CD4-positive, alpha-beta T cell treated with Interleukin-6 at 100 ng/mL for 8 hours (primary cell): ENCODE measurements around the gene ENPP7.

Experiments used
- DNase-seq: peaks from one replicate; pipeline ENCODE4 v3.0.0-alpha.2; 2020; ENCODE audit warnings: mixed read lengths, low spot score

Gene ENPP7, protein sequence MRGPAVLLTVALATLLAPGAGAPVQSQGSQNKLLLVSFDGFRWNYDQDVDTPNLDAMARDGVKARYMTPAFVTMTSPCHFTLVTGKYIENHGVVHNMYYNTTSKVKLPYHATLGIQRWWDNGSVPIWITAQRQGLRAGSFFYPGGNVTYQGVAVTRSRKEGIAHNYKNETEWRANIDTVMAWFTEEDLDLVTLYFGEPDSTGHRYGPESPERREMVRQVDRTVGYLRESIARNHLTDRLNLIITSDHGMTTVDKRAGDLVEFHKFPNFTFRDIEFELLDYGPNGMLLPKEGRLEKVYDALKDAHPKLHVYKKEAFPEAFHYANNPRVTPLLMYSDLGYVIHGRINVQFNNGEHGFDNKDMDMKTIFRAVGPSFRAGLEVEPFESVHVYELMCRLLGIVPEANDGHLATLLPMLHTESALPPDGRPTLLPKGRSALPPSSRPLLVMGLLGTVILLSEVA

DNA sequence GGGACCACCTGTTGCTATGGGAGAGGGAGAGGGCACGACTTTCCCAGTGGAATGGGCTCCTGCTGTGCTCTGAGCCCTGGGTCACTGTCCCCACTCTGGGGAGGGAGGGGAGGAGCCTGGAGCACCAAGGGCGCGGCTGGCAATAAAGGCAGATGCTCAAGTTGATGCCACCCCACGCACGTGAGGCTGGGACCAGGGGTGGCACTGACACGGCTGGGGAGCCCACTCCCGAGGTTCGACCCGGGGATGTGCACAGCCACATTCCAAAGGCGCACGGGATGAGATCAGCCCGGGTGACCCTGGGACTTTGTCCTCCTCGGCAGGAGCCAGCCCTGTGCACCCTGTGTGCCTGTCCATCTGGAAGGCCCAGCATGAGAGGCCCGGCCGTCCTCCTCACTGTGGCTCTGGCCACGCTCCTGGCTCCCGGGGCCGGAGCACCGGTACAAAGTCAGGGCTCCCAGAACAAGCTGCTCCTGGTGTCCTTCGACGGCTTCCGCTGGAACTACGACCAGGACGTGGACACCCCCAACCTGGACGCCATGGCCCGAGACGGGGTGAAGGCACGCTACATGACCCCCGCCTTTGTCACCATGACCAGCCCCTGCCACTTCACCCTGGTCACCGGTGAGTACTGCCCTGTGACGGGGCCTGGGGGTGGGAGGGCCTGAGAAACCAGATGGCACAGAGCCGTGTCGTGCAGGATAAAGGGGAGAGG, at the start of gene ENPP7:
Gene ENPP7 (plus strand): TSS at position 175 of the 715 bp plus-strand sequence. CDS start 197 bp downstream, at position 372.
- no peak for DNase-seq

- no peak for DNase-seq
Measured at GRCh38 chr17:79681101-79681621, 49.6 kb upstream of the ENPP7 start.

DNA sequence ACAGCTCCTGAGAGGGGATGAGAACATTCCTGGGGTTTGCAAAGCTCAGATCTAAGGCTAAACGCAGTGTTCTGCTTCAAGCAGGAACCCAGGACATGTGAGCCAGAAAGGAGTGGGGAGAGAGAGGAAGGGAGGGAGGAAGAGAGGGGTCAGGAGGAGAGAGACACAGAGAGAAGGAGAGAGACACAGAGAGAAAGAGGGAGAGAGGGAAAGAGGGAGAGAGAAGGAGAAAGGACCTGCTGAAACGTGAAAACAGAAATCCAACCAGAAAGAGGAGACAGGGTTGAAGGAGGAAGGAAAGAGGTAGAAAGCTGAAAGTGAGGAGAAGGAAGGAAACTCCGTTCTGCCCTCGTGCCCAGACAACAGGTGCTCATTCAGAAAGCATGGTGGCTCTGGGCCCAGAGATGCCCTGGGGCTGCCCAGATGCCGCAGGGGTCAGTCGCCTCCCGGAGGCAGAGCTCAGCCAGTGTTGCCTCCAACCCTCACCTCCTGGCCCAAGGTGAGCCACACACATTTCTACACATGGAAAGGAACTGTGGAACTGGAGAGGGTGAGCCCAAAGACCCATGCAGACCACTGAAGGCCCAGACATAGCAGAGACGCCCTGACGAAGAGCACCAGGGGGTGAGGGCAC, 49.0 kb upstream of the ENPP7 start:
- DNase-seq = no peak

GRCh38 chr17:79683365-79683764, 47.4 kb upstream of the ENPP7 start:
- DNase-seq = no peak

- no peak for DNase-seq
Measured at GRCh38 chr17:79684132-79684985, 46.4 kb upstream of the ENPP7 start.

GRCh38 chr17:79685121-79685520, 45.6 kb upstream of the ENPP7 start:
- DNase-seq = no peak

DNA sequence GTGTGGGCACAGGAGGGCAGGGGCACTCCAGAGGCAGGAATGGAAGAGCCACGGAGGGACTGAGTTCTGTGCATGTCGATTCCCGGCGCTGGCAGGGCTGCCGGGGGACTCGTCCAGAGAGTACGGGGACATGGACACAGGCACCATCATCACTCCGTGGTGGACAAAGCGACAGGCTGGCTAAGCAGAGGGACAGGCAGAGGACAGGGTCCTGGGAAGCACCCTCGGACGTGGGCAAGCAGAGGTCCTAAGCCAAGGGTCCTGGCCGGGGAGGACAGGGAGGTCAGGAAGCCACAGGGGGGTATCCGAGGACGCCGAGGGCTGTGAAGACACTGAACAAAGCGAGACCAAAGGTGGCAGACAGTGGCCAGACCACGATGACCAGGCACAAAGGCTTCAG, 44.3 kb upstream of the ENPP7 start:
- DNase-seq = no peak

DNA sequence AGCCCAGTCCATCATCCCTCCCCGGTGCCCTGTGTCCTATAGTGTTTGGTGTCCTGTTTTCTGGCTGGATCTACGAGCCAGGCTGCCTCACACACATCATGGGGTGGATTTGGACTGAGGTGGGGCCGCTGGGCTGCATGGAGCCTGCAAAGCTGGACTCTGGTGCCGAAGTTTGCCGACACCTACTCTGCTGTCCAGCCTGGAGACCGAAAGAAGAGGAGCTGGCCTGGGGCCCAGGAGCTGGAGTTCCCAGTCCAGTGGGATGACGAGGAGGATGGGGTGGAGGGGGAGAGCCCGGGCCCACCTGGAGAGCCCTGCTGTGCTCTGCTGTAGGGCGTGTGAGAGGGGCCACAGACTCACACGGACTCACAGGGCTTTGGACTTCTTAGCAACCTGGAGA, 40.3 kb upstream of the ENPP7 start:
- DNase-seq = no peak

DNA sequence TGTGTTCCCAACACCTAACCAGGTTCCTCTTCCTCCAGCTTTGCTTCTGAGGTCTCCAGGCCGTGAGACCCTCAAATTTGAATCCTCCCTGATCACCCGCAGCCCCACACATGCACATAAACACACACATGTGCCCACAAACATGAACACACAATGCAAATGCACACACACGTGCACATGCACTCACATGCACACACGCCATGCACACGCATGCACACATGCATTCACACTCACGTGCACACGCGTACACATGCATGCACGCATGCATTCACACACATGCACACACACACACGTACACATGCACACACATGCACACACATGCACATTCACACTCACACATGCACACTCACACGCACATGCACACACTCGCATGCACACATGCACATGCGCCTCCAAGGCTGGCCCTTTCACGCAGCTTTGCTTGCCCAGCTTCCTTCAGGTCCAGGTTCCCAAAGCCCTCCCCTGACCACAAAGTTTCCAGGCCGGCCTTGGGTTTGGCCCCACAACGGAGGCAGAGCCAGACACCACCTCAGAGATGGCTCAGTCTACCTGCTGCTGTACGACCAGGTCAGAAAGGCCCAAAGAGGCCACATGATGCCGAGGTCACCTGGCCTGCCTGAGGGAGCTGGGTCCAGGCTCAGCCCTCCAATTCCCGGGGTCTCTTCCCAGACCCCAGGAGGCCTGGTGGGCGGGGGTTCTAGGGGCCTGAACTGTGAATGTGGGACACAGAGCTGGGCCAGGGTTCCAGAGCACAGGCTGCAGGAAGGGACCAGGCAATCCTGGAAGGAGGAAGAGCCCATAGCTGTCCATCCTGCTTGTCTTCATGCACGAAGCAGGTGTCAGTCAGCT, 39.5 kb upstream of the ENPP7 start:
- no peak for DNase-seq

DNA sequence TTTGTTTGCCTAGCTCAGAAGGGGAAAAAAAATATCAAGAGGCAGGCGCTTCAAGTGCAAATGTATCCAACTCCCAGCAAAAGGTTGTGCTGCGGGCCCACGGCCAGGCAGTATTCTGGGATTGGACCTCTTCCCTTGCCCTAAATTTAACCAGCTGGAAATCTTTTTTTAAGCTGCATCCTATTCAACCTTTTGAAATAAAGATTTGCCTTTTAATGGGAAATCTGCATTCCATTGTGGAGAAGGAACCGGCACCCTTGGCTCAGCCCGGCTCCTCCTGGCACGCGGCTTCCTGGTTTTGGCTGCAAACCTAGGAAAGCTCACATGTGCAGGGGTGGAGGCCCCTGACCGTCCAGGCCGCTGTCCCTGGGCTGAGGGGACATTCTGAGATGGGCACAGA, 38.8 kb upstream of the ENPP7 start:
- DNase-seq = no peak

DNA sequence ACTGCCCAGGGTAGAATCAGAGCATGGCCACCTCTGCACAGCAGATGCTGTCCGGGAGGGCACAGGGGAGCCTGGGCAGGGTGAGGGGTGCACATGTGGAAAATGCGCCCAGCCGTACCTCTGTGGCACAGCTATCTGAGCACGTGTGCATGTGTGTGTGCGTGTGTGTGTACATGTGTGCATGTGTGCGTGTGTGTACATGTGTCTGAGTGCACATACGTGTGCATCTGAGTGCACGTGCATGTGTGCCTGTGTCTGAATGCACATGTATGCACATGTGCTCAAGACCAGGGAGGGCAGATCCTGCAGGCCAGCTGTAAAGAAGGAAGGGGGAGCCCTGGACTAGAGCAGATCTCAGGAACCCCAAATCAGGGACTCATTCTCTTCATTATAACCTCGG, 37.3 kb upstream of the ENPP7 start:
- DNase-seq = no peak

GRCh38 chr17:79695293-79695790, 35.4 kb upstream of the ENPP7 start:
- no peak for DNase-seq

GRCh38 chr17:79695797-79696609, 34.7 kb upstream of the ENPP7 start:
- no peak for DNase-seq

GRCh38 chr17:79696610-79696982, 34.1 kb upstream of the ENPP7 start:
- no peak for DNase-seq

GRCh38 chr17:79698146-79698846, 32.4 kb upstream of the ENPP7 start:
- DNase-seq = no peak

DNA sequence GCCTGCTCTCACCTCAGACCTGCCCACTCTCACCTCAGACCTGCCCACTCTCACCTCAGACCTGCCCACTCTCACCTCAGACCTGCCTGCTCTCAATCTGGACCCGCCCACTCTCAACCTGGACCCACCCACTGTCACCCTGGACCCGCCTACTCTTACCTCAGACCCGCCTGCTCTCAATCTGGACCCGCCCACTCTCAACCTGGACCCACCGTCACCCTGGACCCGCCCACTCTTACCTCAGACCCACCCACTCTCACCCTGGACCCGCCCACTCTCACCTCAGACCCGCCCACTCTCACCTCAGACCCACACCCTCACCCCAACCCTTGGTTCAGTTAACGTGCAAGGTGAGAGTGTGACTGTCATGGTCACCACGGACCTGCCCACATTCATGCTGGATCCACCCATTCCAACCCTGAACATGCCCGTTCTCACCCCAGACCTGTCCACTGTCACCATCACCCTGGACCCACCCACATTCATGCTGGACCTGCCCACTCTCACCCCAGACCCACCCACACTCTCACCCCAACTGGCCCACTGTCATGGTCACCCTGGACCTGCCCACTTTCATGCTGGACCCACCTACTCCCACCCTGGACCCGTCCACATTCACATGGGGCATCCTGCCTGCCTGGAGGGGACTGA, 31.2 kb upstream of the ENPP7 start:
- DNase-seq = no peak

DNA sequence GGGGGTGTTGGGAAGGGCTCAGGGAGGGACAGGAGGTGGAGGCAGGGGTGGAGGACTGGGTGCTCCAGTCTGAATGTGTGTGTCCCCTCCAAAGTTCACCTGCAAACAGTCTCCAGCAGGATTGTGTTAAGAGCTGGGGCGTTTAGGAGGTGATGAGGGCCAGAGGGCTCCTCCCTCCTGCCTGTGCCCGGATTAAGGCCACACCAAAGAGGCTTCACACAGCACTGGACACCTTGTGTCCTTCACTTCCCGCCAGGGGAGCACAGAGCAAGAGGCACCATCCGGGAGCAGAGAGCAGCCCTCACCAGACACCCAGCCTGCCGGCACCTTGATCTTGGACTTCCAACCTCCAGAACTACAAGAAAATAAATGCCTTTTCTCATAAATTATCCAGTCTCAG, 30.2 kb upstream of the ENPP7 start:
- no peak for DNase-seq

DNA sequence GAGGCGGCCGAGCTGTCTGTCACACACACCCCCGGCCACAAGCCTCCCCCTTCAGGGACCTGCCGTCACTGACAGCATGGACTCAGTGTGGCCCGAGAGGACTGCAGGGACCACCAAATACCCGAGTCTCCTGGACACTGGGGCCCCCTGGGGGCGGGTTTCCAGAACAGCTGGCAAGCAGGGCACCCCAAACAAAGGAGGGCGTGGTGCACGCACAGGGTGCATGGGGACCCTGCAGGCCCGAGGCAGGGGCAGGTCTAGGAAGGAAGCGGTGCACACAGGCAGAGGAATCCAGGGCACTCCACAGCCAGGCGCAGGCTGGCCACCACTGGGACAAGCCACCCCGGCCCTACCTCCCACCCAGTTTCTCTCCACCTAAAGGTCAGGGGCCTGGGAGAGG, 28.7 kb upstream of the ENPP7 start:
- no peak for DNase-seq
